LNCaP clone FGC (cell line): Measurements from ENCODE around the gene ITGAD.
"Not testable (repeated sequence)": the region's sequence is repeated elsewhere in the genome, so short reads cannot be mapped to it uniquely, and the experiment has no call there.

ENCODE experiments used
- DNase-seq: peaks from one replicate; pipeline ENCODE4 v3.0.0-alpha.2; 2011; ENCODE audit warnings: low read depth
- H3K4me3 ChIP-seq: 2 replicates; pipeline ENCODE4 v1.5.1; 2011; ENCODE audit warnings: mild to moderate bottlenecking, low read depth, low read length, control low read depth
- TF ChIP-seq, protein P1 (sequence below): IDR thresholded peaks from 2 replicates; pipeline ENCODE4 v1.5.1; 2012; ENCODE audit warnings: mild to moderate bottlenecking; ENCODE audit not compliant: control insufficient read depth, insufficient read depth; ENCODE audit errors: extremely low read depth

The ITGAD gene

GRCh38 chr16:31411024-31411844 lies 18.1 kb downstream of the ITGAD start:
- TF ChIP-seq, protein P1, sequence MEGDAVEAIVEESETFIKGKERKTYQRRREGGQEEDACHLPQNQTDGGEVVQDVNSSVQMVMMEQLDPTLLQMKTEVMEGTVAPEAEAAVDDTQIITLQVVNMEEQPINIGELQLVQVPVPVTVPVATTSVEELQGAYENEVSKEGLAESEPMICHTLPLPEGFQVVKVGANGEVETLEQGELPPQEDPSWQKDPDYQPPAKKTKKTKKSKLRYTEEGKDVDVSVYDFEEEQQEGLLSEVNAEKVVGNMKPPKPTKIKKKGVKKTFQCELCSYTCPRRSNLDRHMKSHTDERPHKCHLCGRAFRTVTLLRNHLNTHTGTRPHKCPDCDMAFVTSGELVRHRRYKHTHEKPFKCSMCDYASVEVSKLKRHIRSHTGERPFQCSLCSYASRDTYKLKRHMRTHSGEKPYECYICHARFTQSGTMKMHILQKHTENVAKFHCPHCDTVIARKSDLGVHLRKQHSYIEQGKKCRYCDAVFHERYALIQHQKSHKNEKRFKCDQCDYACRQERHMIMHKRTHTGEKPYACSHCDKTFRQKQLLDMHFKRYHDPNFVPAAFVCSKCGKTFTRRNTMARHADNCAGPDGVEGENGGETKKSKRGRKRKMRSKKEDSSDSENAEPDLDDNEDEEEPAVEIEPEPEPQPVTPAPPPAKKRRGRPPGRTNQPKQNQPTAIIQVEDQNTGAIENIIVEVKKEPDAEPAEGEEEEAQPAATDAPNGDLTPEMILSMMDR: no peak
- no peak overlapping the region for H3K4me3 ChIP-seq
- DNase-seq: no peak

DNA sequence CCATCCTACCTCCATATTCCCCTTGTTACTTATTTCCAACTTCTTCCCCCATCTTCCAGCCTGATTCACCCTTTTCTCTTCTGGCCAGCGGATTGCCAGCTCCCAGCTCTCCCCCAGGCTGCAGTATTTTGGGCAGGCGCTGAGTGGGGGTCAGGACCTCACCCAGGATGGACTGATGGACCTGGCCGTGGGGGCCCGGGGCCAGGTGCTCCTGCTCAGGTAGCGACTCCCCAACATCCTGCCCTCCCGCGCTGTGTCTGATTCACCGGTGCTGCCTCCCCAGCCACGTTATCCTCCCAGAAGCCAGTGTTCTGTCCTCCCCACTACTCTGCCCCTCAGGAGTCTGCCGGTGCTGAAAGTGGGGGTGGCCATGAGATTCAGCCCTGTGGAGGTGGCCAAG lies 19.6 kb downstream of the ITGAD start:
- TF ChIP-seq, protein P1: no peak
- no peak overlapping the region for H3K4me3 ChIP-seq
- no peak for DNase-seq

- TF ChIP-seq, protein P1: no peak
- H3K4me3 ChIP-seq: no peak overlapping the region
Measured at GRCh38 chr16:31413381-31413780, 20.2 kb downstream of the ITGAD start.

DNA sequence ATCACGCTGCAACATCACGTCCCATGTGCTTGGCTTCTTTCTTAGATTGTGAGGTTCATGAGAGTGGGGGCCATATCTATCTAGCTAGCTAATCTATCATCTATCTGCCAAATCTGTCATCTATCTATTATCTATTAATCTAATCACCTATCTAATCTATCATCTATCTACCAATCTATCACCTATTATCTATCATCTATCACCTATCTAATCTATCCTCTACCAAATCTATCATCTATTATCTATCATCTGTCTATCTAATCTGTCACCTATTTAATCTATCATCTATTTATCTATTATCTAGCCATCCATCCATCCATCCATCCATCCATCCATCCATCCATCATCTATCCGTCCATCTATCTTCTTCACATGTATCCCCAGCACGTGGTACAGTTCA lies 20.8 kb downstream of the ITGAD start:
- TF ChIP-seq, protein P1: no peak
- no peak for DNase-seq
- no peak overlapping the region for H3K4me3 ChIP-seq

More at GRCh38 chr16:31413381-31413780, 20.2 kb downstream of the ITGAD start:
- no peak for DNase-seq

- TF ChIP-seq, protein P1: no peak
- no peak overlapping the region for H3K4me3 ChIP-seq
- no peak for DNase-seq
Measured at GRCh38 chr16:31414706-31415105, 21.6 kb downstream of the ITGAD start.

- H3K4me3 ChIP-seq: no peak overlapping the region
- TF ChIP-seq, protein P1: no peak
- DNase-seq: no peak
Measured at GRCh38 chr16:31416371-31416770, 23.2 kb downstream of the ITGAD start.

DNA sequence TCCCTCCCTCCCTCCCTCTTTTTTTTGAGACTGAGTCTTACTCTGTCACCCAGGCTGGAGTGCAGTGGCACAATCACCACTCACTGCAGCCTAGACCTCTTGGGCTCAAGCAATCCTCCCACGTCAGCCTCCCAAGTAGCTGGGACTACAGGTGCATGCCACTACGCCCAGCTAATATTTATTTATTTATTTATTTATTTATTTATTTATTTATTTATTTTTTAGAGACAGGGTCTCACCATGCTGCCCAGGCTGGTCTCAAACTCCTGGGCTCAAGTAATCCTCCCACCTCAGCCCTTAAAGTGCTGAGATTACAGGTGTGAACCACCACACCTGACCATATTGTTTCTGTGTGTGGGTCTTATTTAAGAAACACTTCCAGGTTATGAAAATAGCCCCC lies 23.9 kb downstream of the ITGAD start:
- not testable (repeated sequence) for DNase-seq, H3K4me3 ChIP-seq
